ENCODE data around the gene PDGFC. TPM values are rescaled to one million over a fixed set of nuclear protein-coding genes. Genes with fewer than 3 reads are reported as not detected.

PDGFC gene
- total RNA-seq, 1 experiment from 2014 or later: 64.5 TPM

DNA sequence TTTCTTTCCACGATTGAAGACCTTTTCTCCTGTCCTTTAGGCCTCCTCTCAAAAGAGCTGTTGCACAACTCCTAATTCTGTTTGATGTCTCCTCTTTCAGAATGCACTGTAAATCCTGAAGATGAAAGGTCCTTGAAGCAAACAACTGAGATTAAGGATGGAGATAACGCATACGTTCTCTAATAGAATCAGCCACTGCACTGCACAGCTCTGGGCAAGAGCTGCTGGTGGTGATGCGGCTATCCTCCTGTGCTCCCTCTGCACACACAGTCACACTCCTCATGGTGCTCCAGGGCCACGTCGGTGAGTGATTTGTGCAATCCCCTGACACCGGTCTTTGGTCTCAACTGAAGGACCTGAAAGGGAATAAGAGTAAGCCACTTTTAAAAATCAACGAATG, 208.7 kb downstream of the PDGFC start:
- DNase-seq: no peak
- intact Hi-C loops (cut with micrococcal nuclease; ENCODE audit: unreplicated experiment): no loop called here
- H3K9me3 Mint-ChIP-seq (ENCODE audit: low read depth, unreplicated experiment): peaks cover 3% of the 10 kb centered on the region
- peaks cover 10% of the 10 kb centered on the region for H3K4me1 Mint-ChIP-seq (ENCODE audit: low read depth, unreplicated experiment)
- CTCF ChIA-PET: interaction anchor here (0.6 kb wide), 1 partner anchor 785 kb away, joined by 3 read pairs; no protein-coding TSS in a partner anchor
- no peak overlapping the region for H3K4me3 Mint-ChIP-seq (ENCODE audit: low read depth, unreplicated experiment)
- H3K27me3 Mint-ChIP-seq (ENCODE audit: unreplicated experiment): no peaks in the 10 kb centered on the region
- H3K27ac Mint-ChIP-seq (ENCODE audit: unreplicated experiment): no peak overlapping the region
- peaks cover 17% of the 10 kb centered on the region for H3K36me3 Mint-ChIP-seq (ENCODE audit: insufficient read depth, unreplicated experiment)
- TF ChIP-seq, protein P1, sequence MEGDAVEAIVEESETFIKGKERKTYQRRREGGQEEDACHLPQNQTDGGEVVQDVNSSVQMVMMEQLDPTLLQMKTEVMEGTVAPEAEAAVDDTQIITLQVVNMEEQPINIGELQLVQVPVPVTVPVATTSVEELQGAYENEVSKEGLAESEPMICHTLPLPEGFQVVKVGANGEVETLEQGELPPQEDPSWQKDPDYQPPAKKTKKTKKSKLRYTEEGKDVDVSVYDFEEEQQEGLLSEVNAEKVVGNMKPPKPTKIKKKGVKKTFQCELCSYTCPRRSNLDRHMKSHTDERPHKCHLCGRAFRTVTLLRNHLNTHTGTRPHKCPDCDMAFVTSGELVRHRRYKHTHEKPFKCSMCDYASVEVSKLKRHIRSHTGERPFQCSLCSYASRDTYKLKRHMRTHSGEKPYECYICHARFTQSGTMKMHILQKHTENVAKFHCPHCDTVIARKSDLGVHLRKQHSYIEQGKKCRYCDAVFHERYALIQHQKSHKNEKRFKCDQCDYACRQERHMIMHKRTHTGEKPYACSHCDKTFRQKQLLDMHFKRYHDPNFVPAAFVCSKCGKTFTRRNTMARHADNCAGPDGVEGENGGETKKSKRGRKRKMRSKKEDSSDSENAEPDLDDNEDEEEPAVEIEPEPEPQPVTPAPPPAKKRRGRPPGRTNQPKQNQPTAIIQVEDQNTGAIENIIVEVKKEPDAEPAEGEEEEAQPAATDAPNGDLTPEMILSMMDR (IDR thresholded peaks at IDR 0.05; ENCODE audit: unreplicated experiment): no peak
- no TSS peak for BruUV-seq (replicated peaks)

DNA sequence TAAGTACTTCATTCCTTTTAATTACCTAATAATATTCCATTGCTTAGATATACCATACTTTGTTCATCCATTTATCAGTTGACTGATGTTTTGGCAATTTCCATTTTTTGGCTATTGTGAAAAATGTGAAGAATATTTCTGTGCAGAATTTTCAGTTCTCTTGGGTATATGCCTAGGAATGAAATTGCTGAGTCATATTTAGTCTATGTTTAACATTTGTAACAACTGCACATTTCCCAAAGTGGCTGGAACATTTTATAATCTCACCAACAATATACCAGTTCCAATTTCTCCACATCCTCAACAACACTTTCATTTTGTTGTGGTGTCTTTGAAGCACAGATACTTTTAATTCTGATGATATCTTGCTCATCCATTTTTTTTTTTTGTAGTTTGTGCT, 215.5 kb downstream of the PDGFC start:
- intact Hi-C loops (cut with micrococcal nuclease; ENCODE audit: unreplicated experiment): loop anchor here (10.0 kb wide), 1 partner anchor 171 kb away; no protein-coding TSS in a partner anchor
- Mint-ChIP-seq H3K27ac (ENCODE audit: unreplicated experiment) (no peak overlapping the region), H3K9me3 (ENCODE audit: low read depth, unreplicated experiment) (peaks cover 3% of the 10 kb centered on the region), H3K36me3 (ENCODE audit: insufficient read depth, unreplicated experiment) (peaks cover 8% of the 10 kb centered on the region), H3K4me1 (ENCODE audit: low read depth, unreplicated experiment) (peaks cover 8% of the 10 kb centered on the region), H3K27me3 (ENCODE audit: unreplicated experiment) (no peaks in the 10 kb centered on the region), H3K4me3 (ENCODE audit: low read depth, unreplicated experiment) (no peak overlapping the region)
- DNase-seq: no peak
- no TSS peak for BruUV-seq (replicated peaks)
- CTCF ChIA-PET: no interaction called here
- TF ChIP-seq, protein P1 (IDR thresholded peaks at IDR 0.05; ENCODE audit: unreplicated experiment): no peak

GRCh38 chr4:156754832-156755570, 216.6 kb downstream of the PDGFC start:
- TF ChIP-seq, protein P1 (IDR thresholded peaks at IDR 0.05; ENCODE audit: unreplicated experiment): no peak
- intact Hi-C loops (cut with micrococcal nuclease; ENCODE audit: unreplicated experiment): loop anchor here (10.0 kb wide), 1 partner anchor 170 kb away; no protein-coding TSS in a partner anchor
- Mint-ChIP-seq H3K9me3 (ENCODE audit: low read depth, unreplicated experiment) (peaks cover 3% of the 10 kb centered on the region), H3K27me3 (ENCODE audit: unreplicated experiment) (no peaks in the 10 kb centered on the region), H3K36me3 (ENCODE audit: insufficient read depth, unreplicated experiment) (peaks cover 8% of the 10 kb centered on the region), H3K4me1 (ENCODE audit: low read depth, unreplicated experiment) (peaks cover 8% of the 10 kb centered on the region), H3K4me3 (ENCODE audit: low read depth, unreplicated experiment) (no peak overlapping the region), H3K27ac (ENCODE audit: unreplicated experiment) (peak overlapping the region; percentile 31)
- CTCF ChIA-PET: no interaction called here
- no peak for DNase-seq
- no TSS peak for BruUV-seq (replicated peaks)

- no peak overlapping the region for H3K4me3 Mint-ChIP-seq (ENCODE audit: low read depth, unreplicated experiment)
- H3K4me1 Mint-ChIP-seq (ENCODE audit: low read depth, unreplicated experiment): peaks cover 8% of the 10 kb centered on the region
- DNase-seq: no peak
- no TSS peak for BruUV-seq (replicated peaks)
- H3K9me3 Mint-ChIP-seq (ENCODE audit: low read depth, unreplicated experiment): no peaks in the 10 kb centered on the region
- TF ChIP-seq, protein P1 (IDR thresholded peaks at IDR 0.05; ENCODE audit: unreplicated experiment): no peak
- intact Hi-C loops (cut with micrococcal nuclease; ENCODE audit: unreplicated experiment): loop anchor here (10.0 kb wide), 1 partner anchor 167 kb away; no protein-coding TSS in a partner anchor
- no peak overlapping the region for H3K27ac Mint-ChIP-seq (ENCODE audit: unreplicated experiment)
- no peaks in the 10 kb centered on the region for H3K27me3 Mint-ChIP-seq (ENCODE audit: unreplicated experiment)
- CTCF ChIA-PET: interaction anchor here (0.6 kb wide), 1 partner anchor 127 kb away, joined by 5 read pairs; no protein-coding TSS in a partner anchor
- H3K36me3 Mint-ChIP-seq (ENCODE audit: insufficient read depth, unreplicated experiment): no peaks in the 10 kb centered on the region
Observed at GRCh38 chr4:156751486-156751885, 220.1 kb downstream of the PDGFC start.

Data from Calu3 (cell line).